A673 (cell line): ENCODE results near the gene CPO. TPM values are rescaled to one million over a fixed set of nuclear protein-coding genes. Genes with fewer than 3 reads are reported as not detected.

ENCODE experiments used
- Bru-seq: library from RNA; stranded (reverse); fragments of 400-500 nt; gene quantifications from one replicate; lab custom pipeline; 2021; lab: Mats Ljungman, UMichigan
- BruChase-seq, 2 experiments: library from RNA; stranded (reverse); fragments of 400-500 nt; gene quantifications; one replicate each; lab custom pipeline; 2021; lab: Mats Ljungman, UMichigan
- BruUV-seq: library from RNA; stranded (reverse); fragments of 400-500 nt; replicated peaks from 2 replicates; lab custom pipeline; 2021; lab: Mats Ljungman, UMichigan
- CTCF ChIA-PET: fragments of 300-600 bp; sonication (Branson Sonifier 250); formaldehyde crosslinking; loops from one replicate; lab custom pipeline; 2022; ENCODE audit warnings: antibody characterized with exemption; lab: Charles Lee
- POLR2A ChIA-PET: fragments of 300-600 bp; sonication (Branson Sonifier 250); formaldehyde crosslinking; loops from one replicate; lab custom pipeline; 2022; ENCODE audit warnings: antibody characterized with exemption; ENCODE audit not compliant: low non-redundant PET; lab: Charles Lee
- DNase-seq: peaks from one replicate; pipeline ENCODE4 v3.0.0-alpha.2; 2015; ENCODE audit warnings: low spot score
- H3K27ac ChIP-seq: fragments of 200-600 bp; sonication (generic); 2 replicates; pipeline ENCODE4 v1.5.1; 2016; ENCODE audit warnings: mixed run types, low read depth, mild to moderate bottlenecking, mixed read lengths, antibody characterized with exemption, low read length; ENCODE audit not compliant: poor library complexity, severe bottlenecking
- H3K27me3 ChIP-seq: fragments of 200-600 bp; sonication (generic); replicated peaks from 2 replicates; pipeline ENCODE4 v1.6.1; 2017; ENCODE audit warnings: mixed run types, low read depth, mild to moderate bottlenecking, mixed read lengths, antibody characterized with exemption, low read length; ENCODE audit not compliant: insufficient read depth, poor library complexity
- H3K36me3 ChIP-seq: fragments of 200-600 bp; sonication (generic); 2 replicates; pipeline ENCODE4 v1.6.1; 2016; ENCODE audit warnings: mixed run types, mild to moderate bottlenecking, mixed read lengths, antibody characterized with exemption, low read length; ENCODE audit not compliant: insufficient read depth, poor library complexity, severe bottlenecking
- H3K4me1 ChIP-seq: fragments of 200-600 bp; sonication (generic); 2 replicates; pipeline ENCODE4 v1.6.1; 2017; ENCODE audit warnings: mixed run types, mild to moderate bottlenecking, mixed read lengths, antibody characterized with exemption, low read length; ENCODE audit not compliant: insufficient read depth, poor library complexity, severe bottlenecking
- H3K4me3 ChIP-seq: fragments of 200-600 bp; sonication (generic); 2 replicates; pipeline ENCODE4 v1.5.1; 2016; ENCODE audit warnings: low read depth, mixed run types, mild to moderate bottlenecking, mixed read lengths, low read length; ENCODE audit not compliant: poor library complexity, severe bottlenecking
- H3K9me3 ChIP-seq: fragments of 200-600 bp; sonication (generic); 2 replicates; pipeline ENCODE4 v1.6.1; 2016; ENCODE audit warnings: mixed run types, low read depth, mild to moderate bottlenecking, mixed read lengths, antibody characterized with exemption, low read length; ENCODE audit not compliant: poor library complexity, severe bottlenecking
- EZH2 ChIP-seq: fragments of 200-600 bp; sonication (generic); IDR thresholded peaks from 2 replicates; pipeline ENCODE4 v1.6.1; 2017; ENCODE audit warnings: borderline replicate concordance, low read depth, mild to moderate bottlenecking, mixed read lengths, antibody characterized with exemption, low read length; ENCODE audit not compliant: poor library complexity, severe bottlenecking
- intact Hi-C: fragments of 100-400 bp; cut with micrococcal nuclease; formaldehyde crosslinking; loops from one replicate; pipeline ENCODE4 v1.10.0; 2022; ENCODE audit not compliant: unreplicated experiment
- long read RNA-seq: library from polyadenylated mRNA; stranded (forward); transcript quantifications from one replicate; pipeline ENCODE4 v2.0.0, GENCODE V29; 2022
- total RNA-seq: library from RNA; stranded (reverse); gene quantifications from 2 replicates; pipeline ENCODE4 v1.2.3, GENCODE V29; 2021
- TF ChIP-seq, protein P1 (sequence below): fragments of 300-800, 200-600 bp; sonication (generic); conservative IDR thresholded peaks from 2 replicates; pipeline ENCODE4 v1.5.1; 2017; ENCODE audit warnings: low read depth, mild to moderate bottlenecking, antibody characterized with exemption, low read length, moderate library complexity, mixed read lengths

CPO gene
- total RNA-seq (not detected in 2 replicates), Bru-seq, nascent RNA (percentile 20 among the genes with signal in this experiment), BruChase-seq, experiment 1, labeled RNA remaining after a 2-hour chase (percentile 32 among the genes with signal in this experiment), BruChase-seq, experiment 2, labeled RNA remaining after a 6-hour chase (percentile 28 among the genes with signal in this experiment)
- long read RNA-seq, result 0 reads

DNA sequence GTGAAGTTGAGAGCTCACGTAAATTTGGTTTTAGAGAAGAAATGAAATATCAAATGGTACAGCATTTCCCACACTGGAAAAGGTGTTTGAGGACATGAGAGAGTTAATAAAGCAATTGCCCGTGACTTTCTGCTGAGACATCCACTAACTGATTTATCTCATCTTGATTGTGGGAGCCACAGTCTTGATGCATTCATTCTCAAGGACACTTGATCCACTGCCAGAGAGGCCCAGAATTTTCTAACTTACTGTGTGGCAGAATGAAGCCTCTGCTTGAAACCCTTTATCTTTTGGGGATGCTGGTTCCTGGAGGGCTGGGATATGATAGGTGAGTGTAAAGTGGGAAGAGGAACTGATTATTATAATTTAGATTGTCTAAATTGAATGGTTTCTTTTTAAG lies at the start of gene CPO:
TSS of gene CPO (plus strand) at position 179 of the 400 bp plus-strand sequence. CDS start at position 261, 82 bp downstream.
- Histone ChIP-seq H3K4me1 (no peaks in the 10 kb centered on the region), H3K27ac (no peak within 1 kb of the TSS), H3K27me3 (no peaks in the 10 kb centered on the region), H3K9me3 (no peaks in the 10 kb centered on the region), H3K4me3 (no peak within 1 kb of the TSS), H3K36me3 (no peaks in the 10 kb centered on the region)
- DNase-seq, result no peak
- ChIA-PET CTCF (no interaction called here), POLR2A (no interaction called here)
- BruUV-seq, result no TSS peak
- intact Hi-C loops, result no loop called here
- TF ChIP-seq, protein P1, sequence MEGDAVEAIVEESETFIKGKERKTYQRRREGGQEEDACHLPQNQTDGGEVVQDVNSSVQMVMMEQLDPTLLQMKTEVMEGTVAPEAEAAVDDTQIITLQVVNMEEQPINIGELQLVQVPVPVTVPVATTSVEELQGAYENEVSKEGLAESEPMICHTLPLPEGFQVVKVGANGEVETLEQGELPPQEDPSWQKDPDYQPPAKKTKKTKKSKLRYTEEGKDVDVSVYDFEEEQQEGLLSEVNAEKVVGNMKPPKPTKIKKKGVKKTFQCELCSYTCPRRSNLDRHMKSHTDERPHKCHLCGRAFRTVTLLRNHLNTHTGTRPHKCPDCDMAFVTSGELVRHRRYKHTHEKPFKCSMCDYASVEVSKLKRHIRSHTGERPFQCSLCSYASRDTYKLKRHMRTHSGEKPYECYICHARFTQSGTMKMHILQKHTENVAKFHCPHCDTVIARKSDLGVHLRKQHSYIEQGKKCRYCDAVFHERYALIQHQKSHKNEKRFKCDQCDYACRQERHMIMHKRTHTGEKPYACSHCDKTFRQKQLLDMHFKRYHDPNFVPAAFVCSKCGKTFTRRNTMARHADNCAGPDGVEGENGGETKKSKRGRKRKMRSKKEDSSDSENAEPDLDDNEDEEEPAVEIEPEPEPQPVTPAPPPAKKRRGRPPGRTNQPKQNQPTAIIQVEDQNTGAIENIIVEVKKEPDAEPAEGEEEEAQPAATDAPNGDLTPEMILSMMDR, result no peak
- TF ChIP-seq EZH2, result no peak

- CTCF ChIA-PET, result no interaction called here
- BruUV-seq, result no TSS peak
These were observed 49.1 kb upstream of the CPO start for GRCh38 chr2:206890179-206890578.

DNA sequence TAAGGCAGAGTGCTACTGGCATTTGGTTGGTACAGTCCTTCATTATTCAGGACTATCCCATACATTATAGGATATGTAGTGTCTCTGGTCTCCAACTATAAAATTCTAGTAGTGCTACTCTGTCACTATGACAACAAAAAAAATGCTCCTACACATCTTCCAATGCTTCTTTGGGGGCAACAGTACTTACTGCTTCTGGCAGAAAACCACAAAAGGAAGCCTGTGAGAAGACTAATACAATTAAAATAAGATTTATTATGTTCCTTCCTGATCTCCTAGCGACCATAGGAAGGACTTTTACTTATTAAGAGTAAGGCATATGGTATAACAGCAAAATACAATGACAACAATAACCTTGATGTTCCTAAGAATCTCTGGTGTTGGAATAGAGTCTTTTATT lies 48.4 kb upstream of the CPO start:
- no peak overlapping the region for H3K4me3 ChIP-seq
- ChIA-PET CTCF (no interaction called here), POLR2A (no interaction called here)
- H3K27me3 ChIP-seq, result no peaks in the 10 kb centered on the region
- TF ChIP-seq, protein P1, result no peak
- no peak for TF ChIP-seq EZH2
- DNase-seq, result peak; percentile 4
- no peaks in the 10 kb centered on the region for H3K4me1 ChIP-seq
- intact Hi-C loops, result no loop called here
- no peaks in the 10 kb centered on the region for H3K9me3 ChIP-seq
- no peaks in the 10 kb centered on the region for H3K36me3 ChIP-seq
- no TSS peak for BruUV-seq
- H3K27ac ChIP-seq, result no peak overlapping the region

More at GRCh38 chr2:206890179-206890578, 49.1 kb upstream of the CPO start:
- Histone ChIP-seq H3K36me3 (no peaks in the 10 kb centered on the region), H3K4me3 (no peak overlapping the region), H3K4me1 (no peaks in the 10 kb centered on the region), H3K27me3 (no peaks in the 10 kb centered on the region), H3K9me3 (no peaks in the 10 kb centered on the region), H3K27ac (no peak overlapping the region)
- no peak for TF ChIP-seq EZH2
- TF ChIP-seq, protein P1, result no peak
- DNase-seq, result no peak
- intact Hi-C loops, result no loop called here
- POLR2A ChIA-PET, result no interaction called here
